ENCODE measurements around the gene EGR1.
"Not testable (repeated sequence)": the region's sequence is repeated elsewhere in the genome, so short reads cannot be mapped to it uniquely, and the experiment has no call there.

The EGR1 gene

DNA sequence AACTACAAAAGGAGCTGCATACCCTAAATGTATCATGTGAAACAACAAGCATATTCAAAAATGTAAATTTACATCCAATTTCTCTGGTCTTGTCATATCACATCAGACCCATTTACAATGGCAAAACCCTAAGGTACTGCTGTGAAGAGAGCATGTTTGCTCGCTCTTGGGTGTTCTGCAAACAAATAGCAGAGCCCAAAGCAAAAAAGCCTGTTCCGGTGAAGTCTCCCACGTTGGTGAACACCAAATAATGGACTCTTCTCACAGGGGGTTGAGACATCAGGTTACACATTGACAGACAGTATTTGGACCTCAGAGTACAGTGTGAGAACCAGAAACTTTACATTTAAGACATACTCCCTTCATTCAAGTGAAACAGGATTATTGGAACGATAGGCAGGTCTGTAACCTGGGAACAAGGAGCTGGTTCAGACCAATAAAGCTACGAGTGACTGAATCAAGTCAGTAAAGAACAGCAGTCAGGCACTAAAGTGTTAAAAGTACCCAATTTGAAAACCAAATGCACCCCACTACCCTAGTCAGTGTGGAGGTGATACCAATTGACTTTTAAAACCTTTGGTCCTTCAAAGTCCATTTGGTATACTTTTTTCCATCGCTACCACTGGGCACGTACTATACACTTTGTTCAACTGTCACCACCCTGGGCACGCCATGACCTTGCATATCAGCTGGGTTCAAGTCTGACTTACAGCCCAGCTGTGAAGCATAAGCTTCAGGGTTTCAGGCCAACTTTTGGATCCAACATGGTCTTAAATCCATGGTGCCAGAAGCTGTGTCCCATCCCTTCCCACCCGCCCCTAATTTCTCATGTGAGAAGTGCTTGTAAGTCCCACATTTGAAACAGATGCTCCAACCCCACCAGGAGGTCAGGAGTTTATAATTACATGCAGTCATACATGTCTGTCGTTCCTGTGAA, 41.4 kb downstream of the EGR1 start:
- no peak for DNase-seq

DNA sequence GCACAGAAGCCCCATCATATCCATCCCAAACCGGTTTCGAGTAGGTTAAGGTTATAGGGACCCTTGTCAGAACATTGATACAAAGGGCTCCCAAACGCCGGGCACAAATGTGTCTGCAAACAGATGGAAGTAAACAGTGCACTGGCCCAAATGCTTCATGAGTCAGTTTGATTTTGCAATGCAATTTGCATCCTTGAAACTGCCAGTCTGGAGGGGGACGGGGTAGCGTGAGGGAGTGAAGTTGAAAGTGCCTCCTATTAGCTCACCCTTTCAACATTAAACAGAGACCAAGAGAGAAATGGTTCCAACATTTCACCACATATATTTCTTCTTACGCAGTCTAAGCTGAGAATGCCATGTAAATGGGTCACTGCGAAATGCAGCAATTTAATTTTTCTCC, 42.2 kb downstream of the EGR1 start:
- DNase-seq, result not testable (repeated sequence)

DNA sequence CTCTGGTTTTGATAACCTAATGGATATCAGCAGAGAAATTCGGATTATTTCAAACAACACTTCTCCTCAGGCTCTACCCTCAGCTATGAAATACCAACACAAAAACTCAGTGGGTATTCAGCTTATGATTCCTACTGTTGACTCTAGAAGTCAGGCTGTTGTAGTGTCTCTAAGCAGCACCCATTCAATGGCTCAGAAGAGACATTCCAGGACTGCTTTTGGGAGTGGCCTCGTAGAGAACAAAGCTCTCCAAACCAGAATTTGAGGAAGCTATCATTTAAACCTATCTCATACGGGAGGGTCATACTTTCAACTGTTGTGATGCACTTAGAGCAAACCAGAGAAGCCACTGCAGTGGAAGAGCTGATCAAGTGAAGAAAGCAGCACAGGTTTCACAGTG, 43.7 kb downstream of the EGR1 start:
- DNase-seq, result no peak

DNA sequence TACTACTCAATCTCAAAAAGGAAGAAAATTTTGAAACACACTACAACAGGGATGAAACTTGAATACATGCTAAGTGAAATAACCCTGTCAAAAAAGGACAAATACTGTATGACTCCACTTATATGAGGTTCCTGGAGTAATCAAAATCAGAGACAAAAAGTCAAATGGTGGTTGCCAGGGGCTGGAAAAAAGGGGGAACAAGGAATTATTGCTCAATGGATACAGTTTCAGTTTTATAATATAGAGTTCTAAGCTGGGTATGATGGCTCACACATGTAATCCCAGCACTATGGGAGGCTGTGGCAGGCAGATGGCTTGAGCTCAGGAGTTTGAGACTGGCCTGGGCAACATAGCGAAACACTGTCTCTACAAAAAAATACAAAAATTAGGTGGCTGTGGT, 48.7 kb downstream of the EGR1 start:
- DNase-seq, result no peak

DNA sequence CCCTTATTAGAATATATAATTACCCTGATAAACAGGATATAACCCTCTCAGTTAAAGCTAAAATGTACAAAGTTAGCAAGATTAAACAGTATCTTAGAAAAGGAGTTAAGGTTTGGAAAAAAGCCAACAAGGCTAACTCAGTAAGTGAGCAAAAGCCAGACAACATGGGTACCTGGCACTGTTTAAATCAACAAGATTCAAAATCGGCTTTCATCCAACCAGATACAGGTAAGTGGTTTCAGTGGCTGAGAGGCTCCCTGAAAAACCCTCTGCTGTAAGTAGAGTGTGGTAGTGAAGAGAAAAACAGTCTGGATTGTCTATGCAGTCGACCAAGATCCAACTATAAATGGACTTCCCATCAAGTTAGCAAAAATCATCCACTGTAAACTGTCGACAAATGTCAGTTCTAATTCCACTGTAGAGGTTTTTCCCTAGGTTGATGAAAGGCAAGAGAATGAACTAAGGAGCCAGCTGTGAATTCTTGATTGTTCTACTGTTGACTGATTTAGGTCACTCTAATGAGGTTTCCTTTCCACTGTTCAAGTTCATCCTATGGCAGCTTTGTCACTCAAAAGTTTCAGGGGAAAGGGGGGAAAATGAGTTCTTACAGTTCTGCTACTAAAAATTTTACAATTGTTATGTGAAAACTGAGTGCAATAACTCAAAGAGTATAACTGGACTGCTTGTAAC, 50.4 kb downstream of the EGR1 start:
- DNase-seq, result no peak

DNA sequence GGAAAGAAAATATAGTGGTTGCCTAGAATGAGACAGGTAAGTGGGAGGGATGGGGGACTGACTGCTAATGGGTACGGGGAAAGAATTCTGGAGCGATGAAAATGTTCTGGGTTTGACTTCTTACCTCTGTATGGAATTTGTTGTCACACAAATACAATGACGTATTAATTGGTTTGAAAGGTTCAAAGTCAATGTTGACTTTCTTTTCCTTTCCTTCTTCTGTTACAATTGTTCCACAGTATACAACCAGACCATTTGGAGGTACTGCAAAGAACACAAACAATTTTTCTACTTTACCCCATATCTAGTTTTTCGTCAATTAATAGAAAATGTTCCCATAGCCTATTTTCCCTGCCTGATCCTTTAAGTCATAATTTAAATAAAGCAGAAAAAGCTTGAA, 52.2 kb downstream of the EGR1 start:
- DNase-seq, result no peak

Measured in amygdala (tissue), 56 donors.